ENCODE data around the gene CALHM4. TPM values are rescaled to one million over a fixed set of nuclear protein-coding genes. Genes with fewer than 3 reads are reported as not detected.

CALHM4 gene
- total and polyA plus RNA-seq, 2 donors (not counting 3 experiments of a cell fraction or from before 2014, with no cell fraction given) = 1.2 TPM; not detected in 1

DNA sequence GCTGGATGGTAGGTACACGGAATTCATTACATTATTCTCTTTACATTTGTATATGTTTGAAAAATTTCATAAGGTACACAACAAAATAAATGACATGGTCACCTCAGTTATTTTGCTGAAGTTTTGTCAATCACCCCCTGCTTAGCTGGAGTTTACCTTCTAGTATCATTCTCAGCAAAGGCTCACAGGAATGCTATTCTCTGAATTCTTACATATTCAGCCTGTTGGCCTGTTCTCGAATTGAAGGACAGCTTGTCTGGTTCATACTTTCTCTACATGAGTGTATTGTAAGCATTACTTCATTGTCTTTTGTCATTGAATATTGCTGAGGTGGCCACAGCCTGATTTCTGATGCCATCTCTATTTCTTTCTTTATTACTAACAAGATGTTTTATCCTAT, 29.3 kb upstream of the CALHM4 start:
- no peak for FAIRE-seq
- no peak overlapping the region for H3K4me3 ChIP-seq (replicated peaks in 1 of 3; ENCODE audit: insufficient read depth in 1 of 3, low read depth in 1 of 3, low read length in 3 of 3)
- peaks cover 14% of the 10 kb centered on the region for H3K4me1 ChIP-seq (ENCODE audit: control insufficient read depth, extremely low read depth, insufficient read depth, low read length)
- no peaks in the 10 kb centered on the region for H3K36me3 ChIP-seq (ENCODE audit: control insufficient read depth in 2 of 2, extremely low read depth in 1 of 2, insufficient read depth in 2 of 2, low read length in 2 of 2)
- no peak overlapping the region for H3K27ac ChIP-seq (ENCODE audit: insufficient read depth, low read depth, low read length)
- no peaks in the 10 kb centered on the region for H4K20me1 ChIP-seq (replicated peaks; ENCODE audit: control insufficient read depth, extremely low read depth, insufficient read depth, low read length)
- no peak overlapping the region for H2AFZ ChIP-seq (ENCODE audit: low read depth, low read length)
- no peak overlapping the region for H3K9ac ChIP-seq (replicated peaks; ENCODE audit: extremely low read depth, insufficient read depth, low read length)
- no peak for TF ChIP-seq GATA2 (IDR thresholded peaks at IDR 0.05; ENCODE audit: insufficient read depth, insufficient read length, low read depth, low read length)
- TF ChIP-seq EZH2 (IDR thresholded peaks at IDR 0.05; ENCODE audit: borderline replicate concordance, low read depth, low read length, severe bottlenecking) = no peak
- TF ChIP-seq JUN (IDR thresholded peaks at IDR 0.05; ENCODE audit: borderline replicate concordance, insufficient read depth, insufficient read length, low read depth) = no peak
- TF ChIP-seq POLR2AphosphoS5 (IDR thresholded peaks at IDR 0.05; ENCODE audit: insufficient read depth, low read depth, low read length) = no peak
- TF ChIP-seq, protein P1, sequence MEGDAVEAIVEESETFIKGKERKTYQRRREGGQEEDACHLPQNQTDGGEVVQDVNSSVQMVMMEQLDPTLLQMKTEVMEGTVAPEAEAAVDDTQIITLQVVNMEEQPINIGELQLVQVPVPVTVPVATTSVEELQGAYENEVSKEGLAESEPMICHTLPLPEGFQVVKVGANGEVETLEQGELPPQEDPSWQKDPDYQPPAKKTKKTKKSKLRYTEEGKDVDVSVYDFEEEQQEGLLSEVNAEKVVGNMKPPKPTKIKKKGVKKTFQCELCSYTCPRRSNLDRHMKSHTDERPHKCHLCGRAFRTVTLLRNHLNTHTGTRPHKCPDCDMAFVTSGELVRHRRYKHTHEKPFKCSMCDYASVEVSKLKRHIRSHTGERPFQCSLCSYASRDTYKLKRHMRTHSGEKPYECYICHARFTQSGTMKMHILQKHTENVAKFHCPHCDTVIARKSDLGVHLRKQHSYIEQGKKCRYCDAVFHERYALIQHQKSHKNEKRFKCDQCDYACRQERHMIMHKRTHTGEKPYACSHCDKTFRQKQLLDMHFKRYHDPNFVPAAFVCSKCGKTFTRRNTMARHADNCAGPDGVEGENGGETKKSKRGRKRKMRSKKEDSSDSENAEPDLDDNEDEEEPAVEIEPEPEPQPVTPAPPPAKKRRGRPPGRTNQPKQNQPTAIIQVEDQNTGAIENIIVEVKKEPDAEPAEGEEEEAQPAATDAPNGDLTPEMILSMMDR (IDR thresholded peaks at IDR 0.05; ENCODE audit: extremely low read depth in 1 of 2, insufficient read depth in 1 of 2, low read depth in 1 of 2, low read length in 2 of 2) = no peak
- TF ChIP-seq POLR2A (IDR thresholded peaks at IDR 0.05; ENCODE audit: low read depth, low read length) = no peak
- TF ChIP-seq FOS (IDR thresholded peaks at IDR 0.05; ENCODE audit: borderline replicate concordance, insufficient read depth, low read length) = no peak
- TF ChIP-seq, protein P2, sequence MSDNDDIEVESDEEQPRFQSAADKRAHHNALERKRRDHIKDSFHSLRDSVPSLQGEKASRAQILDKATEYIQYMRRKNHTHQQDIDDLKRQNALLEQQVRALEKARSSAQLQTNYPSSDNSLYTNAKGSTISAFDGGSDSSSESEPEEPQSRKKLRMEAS (IDR thresholded peaks at IDR 0.05; ENCODE audit: insufficient read depth, insufficient read length) = no peak
- TF ChIP-seq MYC (IDR thresholded peaks at IDR 0.05; ENCODE audit: low read depth, low read length) = no peak
- no peak for DNase-seq (ENCODE audit: low read depth, low spot score)
- H3K4me2 ChIP-seq (ENCODE audit: insufficient read depth, low read length) = no peak overlapping the region
- H3K79me2 ChIP-seq (ENCODE audit: control insufficient read depth, insufficient read depth, low read length) = no peaks in the 10 kb centered on the region
- CTCF ChIA-PET = interaction anchor here (0.6 to 5.4 kb wide), 4 partner anchors 11 to 1727 kb away, joined by 3 to 44 read pairs (median 4); partner anchors contain the start of gene CALHM5
- no peaks in the 10 kb centered on the region for H3K9me1 ChIP-seq (replicated peaks; ENCODE audit: control insufficient read depth, extremely low read depth, insufficient read depth, low read length)
- H3K9me3 ChIP-seq (replicated peaks; ENCODE audit: control insufficient read depth, insufficient read depth, low read length) = no peaks in the 10 kb centered on the region
- H3K27me3 ChIP-seq (ENCODE audit: control insufficient read depth in 2 of 2, insufficient read depth in 2 of 2, low read length in 2 of 2) = no peaks in the 10 kb centered on the region
- no TSS peak for BruUV-seq (replicated peaks)
- intact Hi-C loops (cut with micrococcal nuclease) = no loop called here
- POLR2A ChIA-PET = no interaction called here
- dilution Hi-C loops (cut with MboI; ENCODE audit: extremely low pct_ligation_motif_present, low sequenced_read_pairs) = no loop called here

Data from endothelial cell of umbilical vein (primary cell).